Stimulated activated CD4-positive, alpha-beta T cell treated with anti-CD3 and anti-CD28 coated beads, Interleukin-2, amount 100 ng/mL, for 4 hours (primary cell): Measurements from ENCODE around the gene EFNA5.

Experiments
- DNase-seq: peaks from one replicate; pipeline ENCODE4 v3.0.0-alpha.2; 2020; ENCODE audit warnings: low read depth

Gene EFNA5

GRCh38 chr5:107672211-107673038 is 1.7 kb upstream of the EFNA5 start:
- peak; percentile 30 for DNase-seq

GRCh38 chr5:107671742-107672210 is 1.0 kb upstream of the EFNA5 start:
- no peak for DNase-seq

GRCh38 chr5:107670087-107670931 is 428 bp downstream of the EFNA5 start:
- DNase-seq = no peak

GRCh38 chr5:107669096-107670031 is 1.4 kb downstream of the EFNA5 start:
- no peak for DNase-seq

GRCh38 chr5:107668154-107669095 is 2.3 kb downstream of the EFNA5 start:
- DNase-seq = no peak

- no peak for DNase-seq
Observed at GRCh38 chr5:107666051-107666655, 4.6 kb downstream of the EFNA5 start.

- no peak for DNase-seq
Observed at GRCh38 chr5:107665036-107665570, 5.6 kb downstream of the EFNA5 start.

- no peak for DNase-seq
Observed at GRCh38 chr5:107663697-107664096, 7.0 kb downstream of the EFNA5 start.

GRCh38 chr5:107661650-107662044 is 9.1 kb downstream of the EFNA5 start:
- DNase-seq = no peak

- DNase-seq = no peak
Observed at GRCh38 chr5:107661038-107661649, 9.6 kb downstream of the EFNA5 start.

- DNase-seq = no peak
Observed at GRCh38 chr5:107658528-107658927, 12.2 kb downstream of the EFNA5 start.

GRCh38 chr5:107655831-107656230 is 14.9 kb downstream of the EFNA5 start:
- DNase-seq = no peak

GRCh38 chr5:107654827-107655226 is 15.9 kb downstream of the EFNA5 start:
- DNase-seq = no peak

GRCh38 chr5:107653685-107654084 is 17.1 kb downstream of the EFNA5 start:
- DNase-seq = no peak

- DNase-seq = no peak
Observed at GRCh38 chr5:107652839-107653607, 17.7 kb downstream of the EFNA5 start.

GRCh38 chr5:107652408-107652807 is 18.3 kb downstream of the EFNA5 start:
- DNase-seq = no peak

GRCh38 chr5:107651325-107651724 is 19.4 kb downstream of the EFNA5 start:
- no peak for DNase-seq

- no peak for DNase-seq
Observed at GRCh38 chr5:107646418-107646817, 24.3 kb downstream of the EFNA5 start.

- no peak for DNase-seq
Observed at GRCh38 chr5:107640568-107640967, 30.2 kb downstream of the EFNA5 start.
